ENCODE data around the gene AMBRA1. TPM values are rescaled to one million over a fixed set of nuclear protein-coding genes. Genes with fewer than 3 reads are reported as not detected.

The AMBRA1 gene
- polyA plus RNA-seq, 1 donor from 2014 or later: 34.5 TPM

DNA sequence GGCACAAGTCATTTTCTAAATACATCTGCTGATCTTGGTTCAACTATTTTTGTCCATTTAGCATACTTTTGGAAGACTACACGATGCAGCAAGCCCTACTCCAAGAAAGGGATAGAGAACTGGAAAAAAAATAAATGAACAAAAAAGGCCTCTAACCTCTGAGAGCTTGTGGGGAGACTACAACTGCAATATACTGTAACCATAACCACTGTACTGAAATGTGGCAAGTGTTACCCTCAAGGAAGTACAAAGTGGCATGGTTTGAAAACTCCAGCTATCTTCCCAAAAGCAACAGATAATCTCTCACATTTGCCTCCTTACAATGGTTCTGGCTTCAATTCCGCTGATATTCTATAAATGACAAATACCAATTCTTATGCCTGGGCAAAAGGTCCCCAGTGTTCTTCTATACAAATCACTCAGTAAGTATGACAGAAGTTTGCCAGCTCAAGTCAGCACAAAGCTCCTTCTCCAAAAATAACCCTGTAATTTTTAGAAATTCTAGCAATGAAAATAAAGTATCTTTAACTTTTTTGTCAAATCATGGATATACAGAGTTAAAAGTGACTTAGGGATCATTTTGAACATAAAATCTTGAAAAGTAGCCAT, 22.9 kb downstream of the AMBRA1 start:
- H3K4me3 ChIP-seq (ENCODE audit: low read length): no peak overlapping the region
- H3K9ac ChIP-seq (ENCODE audit: low read length): no peak overlapping the region
- no peaks in the 10 kb centered on the region for H3F3A ChIP-seq (ENCODE audit: insufficient read depth, low read length, poor library complexity, severe bottlenecking)
- H3K36me3 ChIP-seq (ENCODE audit: insufficient read depth, low read length): no peaks in the 10 kb centered on the region
- H2AFZ ChIP-seq (ENCODE audit: low read depth, low read length): no peak overlapping the region
- TF ChIP-seq TAF1 (IDR thresholded peaks at IDR 0.05; ENCODE audit: low read depth): no peak
- no peak for TF ChIP-seq RAD21 (conservative IDR thresholded peaks at IDR 0.05)
- TF ChIP-seq MXI1 (conservative IDR thresholded peaks at IDR 0.05; ENCODE audit: poor library complexity, severe bottlenecking): no peak
- no peak for TF ChIP-seq EP300 (conservative IDR thresholded peaks at IDR 0.05; ENCODE audit: poor library complexity, severe bottlenecking)
- TF ChIP-seq, protein P1, sequence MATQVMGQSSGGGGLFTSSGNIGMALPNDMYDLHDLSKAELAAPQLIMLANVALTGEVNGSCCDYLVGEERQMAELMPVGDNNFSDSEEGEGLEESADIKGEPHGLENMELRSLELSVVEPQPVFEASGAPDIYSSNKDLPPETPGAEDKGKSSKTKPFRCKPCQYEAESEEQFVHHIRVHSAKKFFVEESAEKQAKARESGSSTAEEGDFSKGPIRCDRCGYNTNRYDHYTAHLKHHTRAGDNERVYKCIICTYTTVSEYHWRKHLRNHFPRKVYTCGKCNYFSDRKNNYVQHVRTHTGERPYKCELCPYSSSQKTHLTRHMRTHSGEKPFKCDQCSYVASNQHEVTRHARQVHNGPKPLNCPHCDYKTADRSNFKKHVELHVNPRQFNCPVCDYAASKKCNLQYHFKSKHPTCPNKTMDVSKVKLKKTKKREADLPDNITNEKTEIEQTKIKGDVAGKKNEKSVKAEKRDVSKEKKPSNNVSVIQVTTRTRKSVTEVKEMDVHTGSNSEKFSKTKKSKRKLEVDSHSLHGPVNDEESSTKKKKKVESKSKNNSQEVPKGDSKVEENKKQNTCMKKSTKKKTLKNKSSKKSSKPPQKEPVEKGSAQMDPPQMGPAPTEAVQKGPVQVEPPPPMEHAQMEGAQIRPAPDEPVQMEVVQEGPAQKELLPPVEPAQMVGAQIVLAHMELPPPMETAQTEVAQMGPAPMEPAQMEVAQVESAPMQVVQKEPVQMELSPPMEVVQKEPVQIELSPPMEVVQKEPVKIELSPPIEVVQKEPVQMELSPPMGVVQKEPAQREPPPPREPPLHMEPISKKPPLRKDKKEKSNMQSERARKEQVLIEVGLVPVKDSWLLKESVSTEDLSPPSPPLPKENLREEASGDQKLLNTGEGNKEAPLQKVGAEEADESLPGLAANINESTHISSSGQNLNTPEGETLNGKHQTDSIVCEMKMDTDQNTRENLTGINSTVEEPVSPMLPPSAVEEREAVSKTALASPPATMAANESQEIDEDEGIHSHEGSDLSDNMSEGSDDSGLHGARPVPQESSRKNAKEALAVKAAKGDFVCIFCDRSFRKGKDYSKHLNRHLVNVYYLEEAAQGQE (IDR thresholded peaks at IDR 0.05; ENCODE audit: borderline replicate concordance): no peak
- TF ChIP-seq EZH2 (IDR thresholded peaks at IDR 0.05; ENCODE audit: borderline replicate concordance, insufficient read depth, low read length, poor library complexity, severe bottlenecking): no peak
- no peak for TF ChIP-seq SMC3 (conservative IDR thresholded peaks at IDR 0.05; ENCODE audit: poor library complexity)
- no peak for TF ChIP-seq POLR2AphosphoS5 (IDR thresholded peaks at IDR 0.05)
- TF ChIP-seq, protein P2, sequence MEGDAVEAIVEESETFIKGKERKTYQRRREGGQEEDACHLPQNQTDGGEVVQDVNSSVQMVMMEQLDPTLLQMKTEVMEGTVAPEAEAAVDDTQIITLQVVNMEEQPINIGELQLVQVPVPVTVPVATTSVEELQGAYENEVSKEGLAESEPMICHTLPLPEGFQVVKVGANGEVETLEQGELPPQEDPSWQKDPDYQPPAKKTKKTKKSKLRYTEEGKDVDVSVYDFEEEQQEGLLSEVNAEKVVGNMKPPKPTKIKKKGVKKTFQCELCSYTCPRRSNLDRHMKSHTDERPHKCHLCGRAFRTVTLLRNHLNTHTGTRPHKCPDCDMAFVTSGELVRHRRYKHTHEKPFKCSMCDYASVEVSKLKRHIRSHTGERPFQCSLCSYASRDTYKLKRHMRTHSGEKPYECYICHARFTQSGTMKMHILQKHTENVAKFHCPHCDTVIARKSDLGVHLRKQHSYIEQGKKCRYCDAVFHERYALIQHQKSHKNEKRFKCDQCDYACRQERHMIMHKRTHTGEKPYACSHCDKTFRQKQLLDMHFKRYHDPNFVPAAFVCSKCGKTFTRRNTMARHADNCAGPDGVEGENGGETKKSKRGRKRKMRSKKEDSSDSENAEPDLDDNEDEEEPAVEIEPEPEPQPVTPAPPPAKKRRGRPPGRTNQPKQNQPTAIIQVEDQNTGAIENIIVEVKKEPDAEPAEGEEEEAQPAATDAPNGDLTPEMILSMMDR (IDR thresholded peaks at IDR 0.05; ENCODE audit: poor library complexity, severe bottlenecking): no peak
- H3K9me2 ChIP-seq (ENCODE audit: insufficient read depth, low read length): no peaks in the 10 kb centered on the region
- no peaks in the 10 kb centered on the region for H3K9me3 ChIP-seq (ENCODE audit: low read length)
- no peaks in the 10 kb centered on the region for H4K20me1 ChIP-seq (ENCODE audit: insufficient read depth)
- no peak overlapping the region for H3K27ac ChIP-seq (ENCODE audit: low read length)
- H3K4me2 ChIP-seq (ENCODE audit: low read length): no peak overlapping the region
- H3K79me2 ChIP-seq (replicated peaks; ENCODE audit: insufficient read depth, low read length): peaks cover 6% of the 10 kb centered on the region
- no peaks in the 10 kb centered on the region for H3K27me3 ChIP-seq (ENCODE audit: insufficient read depth, low read depth, low read length)

DNA sequence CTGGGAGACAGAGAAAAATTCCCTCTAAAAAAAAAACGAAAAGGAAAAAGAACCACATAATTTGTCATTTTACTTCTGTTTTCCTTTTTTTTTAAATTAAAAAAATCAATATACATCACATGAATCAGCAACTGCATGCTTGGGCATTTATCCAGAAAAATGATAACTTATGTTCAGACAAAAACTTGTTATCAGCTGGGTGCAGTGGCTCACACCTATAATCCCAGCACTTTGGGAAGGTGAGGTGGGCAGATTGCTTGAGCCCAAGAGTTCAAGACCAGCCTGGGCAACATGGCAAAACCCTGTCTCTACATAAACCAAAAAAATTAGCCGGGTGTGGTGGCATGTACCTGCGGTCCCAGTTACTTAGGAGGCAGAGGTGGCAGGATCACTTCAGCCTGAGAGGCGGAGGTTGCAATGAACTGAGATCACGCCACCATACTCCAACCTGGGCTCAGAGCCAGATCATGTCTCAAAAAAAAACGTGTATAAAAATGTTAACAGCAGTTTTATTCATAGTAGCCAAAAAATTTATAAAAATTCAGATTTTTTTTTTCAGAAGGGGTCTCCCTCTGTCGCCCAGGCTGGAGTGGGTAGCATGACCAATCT, 28.5 kb downstream of the AMBRA1 start:
- H3K9me3 ChIP-seq (ENCODE audit: low read length): no peaks in the 10 kb centered on the region
- H3K27ac ChIP-seq (ENCODE audit: low read length): no peak overlapping the region
- no peaks in the 10 kb centered on the region for H3K9me2 ChIP-seq (ENCODE audit: insufficient read depth, low read length)
- no peak overlapping the region for H3K9ac ChIP-seq (ENCODE audit: low read length)
- H3K79me2 ChIP-seq (replicated peaks; ENCODE audit: insufficient read depth, low read length): peaks cover 21% of the 10 kb centered on the region
- H3K4me3 ChIP-seq (ENCODE audit: low read length): no peak overlapping the region
- H2AFZ ChIP-seq (ENCODE audit: low read depth, low read length): no peak overlapping the region
- H3K4me2 ChIP-seq (ENCODE audit: low read length): no peak overlapping the region
- H3K27me3 ChIP-seq (ENCODE audit: insufficient read depth, low read depth, low read length): no peaks in the 10 kb centered on the region
- H3F3A ChIP-seq (ENCODE audit: insufficient read depth, low read length, poor library complexity, severe bottlenecking): no peaks in the 10 kb centered on the region
- no peaks in the 10 kb centered on the region for H4K20me1 ChIP-seq (ENCODE audit: insufficient read depth)
- H3K36me3 ChIP-seq (ENCODE audit: insufficient read depth, low read length): no peaks in the 10 kb centered on the region
- no peak for TF ChIP-seq EZH2 (IDR thresholded peaks at IDR 0.05; ENCODE audit: borderline replicate concordance, insufficient read depth, low read length, poor library complexity, severe bottlenecking)
- TF ChIP-seq, protein P2 (IDR thresholded peaks at IDR 0.05; ENCODE audit: poor library complexity, severe bottlenecking): no peak
- TF ChIP-seq TAF1 (IDR thresholded peaks at IDR 0.05; ENCODE audit: low read depth): no peak
- TF ChIP-seq EP300 (conservative IDR thresholded peaks at IDR 0.05; ENCODE audit: poor library complexity, severe bottlenecking): no peak
- no peak for TF ChIP-seq SMC3 (conservative IDR thresholded peaks at IDR 0.05; ENCODE audit: poor library complexity)
- TF ChIP-seq, protein P1 (IDR thresholded peaks at IDR 0.05; ENCODE audit: borderline replicate concordance): no peak
- TF ChIP-seq MXI1 (conservative IDR thresholded peaks at IDR 0.05; ENCODE audit: poor library complexity, severe bottlenecking): no peak
- no peak for TF ChIP-seq POLR2AphosphoS5 (IDR thresholded peaks at IDR 0.05)
- no peak for TF ChIP-seq RAD21 (conservative IDR thresholded peaks at IDR 0.05)

All from neural cell (in vitro differentiated cells).